H1 (cell line): ENCODE data around the gene IMPDH1. TPM values are rescaled to one million over a fixed set of nuclear protein-coding genes. Genes with fewer than 3 reads are reported as not detected.

Experiments
- CTCF ChIA-PET: fragments of 300-600 bp; sonication (Branson Sonifier 250); formaldehyde crosslinking; loops from one replicate; lab custom pipeline; 2021; ENCODE audit not compliant: partially characterized antibody; lab: Charles Lee
- POLR2A ChIA-PET: fragments of 300-600 bp; sonication (Branson Sonifier 250); formaldehyde crosslinking; loops from one replicate; lab custom pipeline; 2021; ENCODE audit warnings: inconsistent platforms; ENCODE audit not compliant: partially characterized antibody; lab: Charles Lee
- DNase-seq, 2 experiments: peaks; one replicate each; pipeline versions ENCODE4 v3.0.0 to v3.0.0-alpha.2; 2010 to 2022; ENCODE audit warnings: low spot score in 2 of 2, low read depth in 1 of 2, mixed read lengths in 1 of 2
- FAIRE-seq: peaks from 2 replicates; lab custom pipeline; 2011; peaks lifted over from hg19 to GRCh38; lab: Jason Lieb, UNC
- H2AFZ ChIP-seq: 2 replicates; pipeline ENCODE4 v1.8.1; 2012; ENCODE audit warnings: low read length, inconsistent platforms
- H2AK5ac ChIP-seq: 2 replicates; pipeline ENCODE4 v1.6.1; 2013; ENCODE audit warnings: low read depth, low read length
- H2BK120ac ChIP-seq: replicated peaks from 2 replicates; pipeline ENCODE3; 2013; ENCODE audit warnings: low read depth, low read length, inconsistent platforms
- H2BK12ac ChIP-seq: 2 replicates; pipeline ENCODE4 v1.6.1; 2013; ENCODE audit warnings: low read depth, low read length
- H2BK15ac ChIP-seq: 2 replicates; pipeline ENCODE4 v1.6.1; 2013; ENCODE audit warnings: low read length
- H2BK20ac ChIP-seq: 2 replicates; pipeline ENCODE4 v1.6.1; 2013; ENCODE audit warnings: low read length
- H2BK5ac ChIP-seq: 2 replicates; pipeline ENCODE4 v1.6.1; 2013; ENCODE audit warnings: low read depth, low read length
- H3K14ac ChIP-seq: 2 replicates; pipeline ENCODE4 v1.6.1; 2013; ENCODE audit warnings: inconsistent platforms; ENCODE audit not compliant: insufficient read length
- H3K18ac ChIP-seq: 2 replicates; pipeline ENCODE4 v1.6.1; 2013; ENCODE audit warnings: low read length; ENCODE audit errors: extremely low read depth
- H3K23ac ChIP-seq: 2 replicates; pipeline ENCODE4 v1.6.1; 2013; ENCODE audit warnings: inconsistent platforms; ENCODE audit not compliant: insufficient read length
- H3K23me2 ChIP-seq: 2 replicates; pipeline ENCODE4 v1.6.1; 2013; ENCODE audit warnings: low read depth, low read length
- H3K27ac ChIP-seq: 2 replicates; pipeline ENCODE4 v1.6.1; 2011; ENCODE audit warnings: low read depth, low read length, inconsistent platforms
- H3K27me3 ChIP-seq, 4 experiments: replicated peaks in 1 of 4; 1 replicate in 1 of 4; 2 replicates in 3 of 4; pipeline versions ENCODE4 v1.6.1 to v1.8.1; 2011 to 2013; ENCODE audit warnings: low read length in 3 of 4, mild to moderate bottlenecking in 3 of 4, inconsistent platforms in 2 of 4, mixed read lengths in 2 of 4, moderate library complexity in 1 of 4; ENCODE audit not compliant: control insufficient read depth in 3 of 4, insufficient read depth in 3 of 4; ENCODE audit errors: extremely low read depth in 1 of 4
- H3K36me3 ChIP-seq, 4 experiments: 2 replicates each; pipeline versions ENCODE4 v1.6.1 to v1.8.1; 2011 to 2013; ENCODE audit warnings: mild to moderate bottlenecking in 4 of 4, low read length in 3 of 4, moderate library complexity in 2 of 4, control low read depth in 1 of 4, inconsistent platforms in 1 of 4; ENCODE audit not compliant: insufficient read depth in 4 of 4, control insufficient read depth in 2 of 4
- H3K4ac ChIP-seq: replicated peaks from 2 replicates; pipeline ENCODE3; 2013; ENCODE audit warnings: low read length, low read depth, mixed read lengths, inconsistent platforms; ENCODE audit not compliant: insufficient read length
- H3K4me1 ChIP-seq, 4 experiments: replicated peaks in 1 of 4; 1 replicate in 1 of 4; 2 replicates in 3 of 4; pipeline versions ENCODE4 v1.6.1 to v1.8.1; 2011 to 2013; ENCODE audit warnings: low read length in 3 of 4, inconsistent platforms in 2 of 4, mixed read lengths in 1 of 4; ENCODE audit not compliant: insufficient read depth in 4 of 4, control insufficient read depth in 3 of 4
- H3K4me2 ChIP-seq, 2 experiments: 2 replicates each; pipeline versions ENCODE4 v1.6.1 to v1.8.1; 2011 to 2013; ENCODE audit warnings: low read depth in 2 of 2, low read length in 2 of 2, control low read depth in 1 of 2, inconsistent platforms in 1 of 2, mild to moderate bottlenecking in 1 of 2; ENCODE audit not compliant: insufficient read depth in 1 of 2
- H3K4me3 ChIP-seq, 4 experiments: fragments of 200-600, 300-600 bp in 1 of 4; sonication (generic), shearing (Covaris generic), sonication (Bioruptor Twin) in 1 of 4; 2 replicates each; pipeline versions ENCODE4 v1.5.1 to v1.8.1; 2011 to 2016; ENCODE audit warnings: low read length in 4 of 4, low read depth in 3 of 4, control low read depth in 2 of 4, inconsistent platforms in 2 of 4, mild to moderate bottlenecking in 2 of 4, mixed read lengths in 1 of 4, moderate library complexity in 1 of 4; ENCODE audit not compliant: insufficient read depth in 2 of 4; ENCODE audit errors: extremely low read depth in 1 of 4
- H3K56ac ChIP-seq: replicated peaks from 2 replicates; pipeline ENCODE3; 2013; ENCODE audit warnings: low read depth, mild to moderate bottlenecking, mixed read lengths, low read length, inconsistent platforms; ENCODE audit not compliant: insufficient read length
- H3K79me1 ChIP-seq: 2 replicates; pipeline ENCODE4 v1.6.1; 2013; ENCODE audit warnings: low read depth, low read length, control low read depth
- H3K79me2 ChIP-seq, 2 experiments: 2 replicates each; pipeline versions ENCODE4 v1.6.1 to v1.8.1; 2012 to 2013; ENCODE audit warnings: low read length in 2 of 2, mild to moderate bottlenecking in 2 of 2, inconsistent platforms in 1 of 2; ENCODE audit not compliant: insufficient read depth in 2 of 2, control insufficient read depth in 1 of 2
- H3K9ac ChIP-seq, 4 experiments: replicated peaks in 1 of 4; 1 replicate in 1 of 4; 2 replicates in 3 of 4; pipeline versions ENCODE4 v1.6.1 to v1.8.1; 2011 to 2013; ENCODE audit warnings: low read depth in 3 of 4, low read length in 3 of 4, control low read depth in 2 of 4, mild to moderate bottlenecking in 2 of 4, moderate library complexity in 2 of 4, inconsistent platforms in 1 of 4; ENCODE audit errors: extremely low read depth in 1 of 4
- H3K9me3 ChIP-seq, 2 experiments: 2 replicates each; pipeline versions ENCODE4 v1.6.1 to v1.8.1; 2012 to 2013; ENCODE audit warnings: mild to moderate bottlenecking in 2 of 2, moderate library complexity in 2 of 2, control low read depth in 1 of 2, inconsistent platforms in 1 of 2, low read depth in 1 of 2, low read length in 1 of 2, mixed read lengths in 1 of 2; ENCODE audit not compliant: insufficient read depth in 2 of 2
- H4K20me1 ChIP-seq, 2 experiments: replicated peaks in 1 of 2; 2 replicates each; pipeline versions ENCODE3 to v1.8.1; 2011 to 2013; ENCODE audit warnings: inconsistent platforms in 2 of 2, low read length in 2 of 2, mild to moderate bottlenecking in 1 of 2; ENCODE audit not compliant: insufficient read depth in 2 of 2, control insufficient read depth in 1 of 2
- H4K5ac ChIP-seq: 2 replicates; pipeline ENCODE4 v1.6.1; 2013; ENCODE audit warnings: low read length, low read depth, mixed read lengths, inconsistent platforms; ENCODE audit not compliant: insufficient read length
- H4K8ac ChIP-seq: 2 replicates; pipeline ENCODE4 v1.8.0; 2013; ENCODE audit warnings: mild to moderate bottlenecking, moderate library complexity, low read length, inconsistent platforms; ENCODE audit not compliant: insufficient read depth; ENCODE audit errors: extremely low read depth
- H4K91ac ChIP-seq: replicated peaks from 2 replicates; pipeline ENCODE3; 2013; ENCODE audit warnings: low read length, mixed read lengths, inconsistent platforms; ENCODE audit not compliant: insufficient read length
- ASH2L ChIP-seq: fragments of 200-600, 300-600 bp; sonication (generic); IDR thresholded peaks from one replicate; pipeline ENCODE4 v1.7.1; 2017; ENCODE audit warnings: low read length
- EZH2 ChIP-seq: fragments of 200-600 bp; sonication (generic); IDR thresholded peaks from 2 replicates; pipeline ENCODE4 v1.7.1; 2012; ENCODE audit warnings: low read depth, mild to moderate bottlenecking, moderate library complexity, low read length, inconsistent platforms; ENCODE audit not compliant: severe bottlenecking
- MAFK ChIP-seq: IDR thresholded peaks from 2 replicates; pipeline ENCODE4 v1.6.1; 2012; ENCODE audit warnings: low read depth, mild to moderate bottlenecking, improper control_type of control experiment, low read length
- POLR2AphosphoS5 ChIP-seq: IDR thresholded peaks from 2 replicates; pipeline ENCODE4 v1.6.1; 2011; ENCODE audit warnings: low read depth, low read length
- RFX5 ChIP-seq: IDR thresholded peaks from 2 replicates; pipeline ENCODE4 v1.6.1; 2011; ENCODE audit warnings: low read depth, low read length, improper control_type of control experiment, borderline replicate concordance
- RNF2 ChIP-seq: fragments of 200-900, 300-1000 bp; sonication (generic); IDR thresholded peaks from 2 replicates; pipeline ENCODE4 v1.7.1; 2016; ENCODE audit warnings: borderline replicate concordance, low read depth, mild to moderate bottlenecking, antibody characterized with exemption, low read length; ENCODE audit not compliant: poor library complexity, severe bottlenecking; ENCODE audit errors: missing control alignments
- SIN3A ChIP-seq, 2 experiments: IDR thresholded peaks in 1 of 2; conservative IDR thresholded peaks in 1 of 2; 2 replicates each; pipeline ENCODE4 v1.6.1; 2011 to 2012; ENCODE audit warnings: low read length in 2 of 2, improper control_type of control experiment in 1 of 2, low read depth in 1 of 2, mild to moderate bottlenecking in 1 of 2
- SIRT6 ChIP-seq: IDR thresholded peaks from one replicate; pipeline ENCODE4 v1.7.1; 2012; ENCODE audit warnings: low read length, inconsistent platforms
- SP1 ChIP-seq: IDR thresholded peaks from 2 replicates; pipeline ENCODE4 v1.6.1; 2011; ENCODE audit warnings: low read depth, low read length
- SP2 ChIP-seq: IDR thresholded peaks from 2 replicates; pipeline ENCODE4 v1.6.1; 2012; ENCODE audit warnings: mild to moderate bottlenecking, low read length, inconsistent platforms
- WGBS, 2 experiments: shearing (Covaris generic) in 1 of 2; methylation state at CpG; one replicate each; pipeline versions ENCODE4 v1.1.6 to v1.1.7; 2013 to 2015; ENCODE audit warnings: low lambda C conversion rate in 2 of 2, mixed read lengths in 2 of 2, inconsistent platforms in 1 of 2, low coverage in 1 of 2, missing lambda C conversion rate in 1 of 2; ENCODE audit not compliant: insufficient replicate concordance in 2 of 2, insufficient coverage in 1 of 2, insufficient read length in 1 of 2; ENCODE audit errors: extremely low coverage in 1 of 2, missing lambda C conversion rate in 1 of 2; 5-methylcytosine and 5-hydroxymethylcytosine counted together
- polyA plus RNA-seq, 7 experiments: library from polyadenylated mRNA; depleted of rRNA in 3 of 7; stranded (reverse) in 5 of 7; unstranded in 2 of 7; fragments of >200 nt in 5 of 7; fragments of 200-250 nt in 2 of 7; gene quantifications; 1 replicate in 5 of 7; 2 replicates in 1 of 7; 4 replicates in 1 of 7; pipeline versions ENCODE4 v1.2.1 to v1.2.3, GENCODE V29; 2011 to 2013; ENCODE audit warnings: missing spikeins in 2 of 7, mixed read lengths in 2 of 7
- total RNA-seq: library from RNA; stranded (reverse); fragmentation: NEBNext Ultra II Directional; extraction: Animal tissue kit (Norgen Biotek cat#: 25700); gene quantifications from 2 replicates; pipeline ENCODE4 v1.2.1, GENCODE V29; 2021
- TF ChIP-seq, protein P1 (sequence below): IDR thresholded peaks from 2 replicates; pipeline ENCODE4 v1.6.1; 2012; ENCODE audit warnings: inconsistent platforms

IMPDH1 gene
- total and polyA plus RNA-seq, 2 of the 8 experiments (the other 6 are each of a cell fraction or from before 2014, with no cell fraction given): 45.8 TPM

DNA sequence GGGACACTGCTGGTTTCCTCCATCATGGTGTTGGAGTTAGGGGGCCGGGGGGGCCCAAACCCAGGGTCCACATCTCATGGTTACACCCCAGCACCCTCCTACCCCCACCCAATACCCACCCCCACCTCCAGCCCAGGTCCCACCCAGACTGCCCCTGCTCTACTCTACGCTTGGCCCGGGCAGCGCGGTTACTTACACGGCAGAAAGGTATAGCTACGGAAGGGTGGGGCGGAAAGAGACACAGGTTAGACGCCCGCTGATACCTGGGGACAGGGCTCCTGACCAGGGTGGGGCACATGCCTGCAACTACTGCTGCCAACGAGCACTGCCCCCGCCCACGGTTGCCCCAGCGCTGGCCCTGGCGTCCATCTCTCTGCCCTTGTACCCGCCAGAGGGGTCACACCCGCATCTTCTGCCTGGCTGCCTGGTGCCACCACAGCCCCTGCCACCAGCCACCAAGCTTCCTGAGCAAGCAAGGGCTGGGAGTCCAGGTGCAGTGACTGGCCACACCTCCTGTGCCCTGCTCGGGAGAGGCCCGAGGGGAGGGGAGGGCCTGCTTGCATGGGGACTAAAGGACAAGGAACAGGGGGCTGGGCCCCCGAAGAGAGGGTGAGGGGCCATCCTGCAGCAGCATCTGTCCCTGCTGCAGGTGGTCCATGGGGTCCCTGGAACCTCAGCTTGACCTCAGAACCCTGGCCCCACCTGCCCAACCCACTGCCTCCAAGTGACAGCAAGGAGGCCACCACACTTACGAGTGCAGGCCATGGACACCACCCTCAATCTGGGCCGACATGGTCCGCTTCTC, 16.1 kb downstream of the IMPDH1 start:
- H3K14ac ChIP-seq: no peak overlapping the region
- no peak for DNase-seq
- no peaks in the 10 kb centered on the region for H3K23me2 ChIP-seq
- no peak overlapping the region for H2BK15ac ChIP-seq
- H3K79me2 ChIP-seq: no peaks in the 10 kb centered on the region
- H3K4me3 ChIP-seq: no peak overlapping the region
- H3K9ac ChIP-seq: no peak overlapping the region
- H2AK5ac ChIP-seq: no peak overlapping the region
- peaks cover 0 to 2% (median 0%) of the 10 kb centered on the region in 4 experiments; a peak in 2 of 7 replicates for H3K27me3 ChIP-seq
- H3K18ac ChIP-seq: no peak overlapping the region
- H3K4me1 ChIP-seq: peaks cover 0 to 9% (median 9%) of the 10 kb centered on the region in 4 experiments; a peak in 6 of 7 replicates
- no peak overlapping the region for H3K27ac ChIP-seq
- no peak overlapping the region for H2BK120ac ChIP-seq
- H3K56ac ChIP-seq: no peak overlapping the region
- no peak overlapping the region for H3K4me2 ChIP-seq
- H4K91ac ChIP-seq: no peak overlapping the region
- peaks cover 0 to 3% (median 2%) of the 10 kb centered on the region in 4 experiments; a peak in 2 of 8 replicates for H3K36me3 ChIP-seq
- POLR2A ChIA-PET: interaction anchor here (1.3 to 3.1 kb wide), 3 partner anchors 11 to 14 kb away, joined by 3 to 8 read pairs (median 8); no protein-coding TSS in a partner anchor
- no peaks in the 10 kb centered on the region for H3K79me1 ChIP-seq
- H2BK12ac ChIP-seq: no peak overlapping the region
- H4K8ac ChIP-seq: no peak overlapping the region
- H2BK5ac ChIP-seq: no peak overlapping the region; the same call in 1 of the 2 replicates
- H4K5ac ChIP-seq: no peak overlapping the region
- H3K23ac ChIP-seq: no peak overlapping the region
- H4K20me1 ChIP-seq: no peaks in the 10 kb centered on the region
- FAIRE-seq: no peak
- H3K4ac ChIP-seq: no peak overlapping the region
- CTCF ChIA-PET: interaction anchor here (0.9 to 19.2 kb wide), 5 partner anchors 14 to 67 kb away, joined by 4 to 345 read pairs (median 9); partner anchors contain the start of gene RBM28
- WGBS, 2 experiments: 93% methylated on average over 22 of the region's 23 CpGs; no CpG with 5 or more reads in 1 of the 2 experiments
- no peak overlapping the region for H2BK20ac ChIP-seq
- no peak overlapping the region for H2AFZ ChIP-seq
- H3K9me3 ChIP-seq: no peaks in the 10 kb centered on the region
- TF ChIP-seq RNF2: no peak
- no peak for TF ChIP-seq SP1
- TF ChIP-seq, protein P1, sequence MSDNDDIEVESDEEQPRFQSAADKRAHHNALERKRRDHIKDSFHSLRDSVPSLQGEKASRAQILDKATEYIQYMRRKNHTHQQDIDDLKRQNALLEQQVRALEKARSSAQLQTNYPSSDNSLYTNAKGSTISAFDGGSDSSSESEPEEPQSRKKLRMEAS: no peak
- TF ChIP-seq SIN3A (conservative IDR thresholded peaks at IDR 0.05 in 1 of 2, IDR thresholded peaks at IDR 0.05 in 1 of 2; ENCODE audit: low read depth in 1 of 2, low read length in 2 of 2): no peak
- no peak for TF ChIP-seq SIRT6
- TF ChIP-seq ASH2L: no peak
- no peak for TF ChIP-seq SP2
- no peak for TF ChIP-seq POLR2AphosphoS5
- TF ChIP-seq EZH2: no peak
- TF ChIP-seq RFX5: no peak
- no peak for TF ChIP-seq MAFK
